ENCODE data around the gene FEN1. TPM values are rescaled to one million over a fixed set of nuclear protein-coding genes. Genes with fewer than 3 reads are reported as not detected.
A peak's percentile ranks its signal among the peaks of the same experiment; 100 is the strongest.

The FEN1 gene
- total RNA-seq, 1 donor from 2014 or later, result 15.2 TPM

DNA sequence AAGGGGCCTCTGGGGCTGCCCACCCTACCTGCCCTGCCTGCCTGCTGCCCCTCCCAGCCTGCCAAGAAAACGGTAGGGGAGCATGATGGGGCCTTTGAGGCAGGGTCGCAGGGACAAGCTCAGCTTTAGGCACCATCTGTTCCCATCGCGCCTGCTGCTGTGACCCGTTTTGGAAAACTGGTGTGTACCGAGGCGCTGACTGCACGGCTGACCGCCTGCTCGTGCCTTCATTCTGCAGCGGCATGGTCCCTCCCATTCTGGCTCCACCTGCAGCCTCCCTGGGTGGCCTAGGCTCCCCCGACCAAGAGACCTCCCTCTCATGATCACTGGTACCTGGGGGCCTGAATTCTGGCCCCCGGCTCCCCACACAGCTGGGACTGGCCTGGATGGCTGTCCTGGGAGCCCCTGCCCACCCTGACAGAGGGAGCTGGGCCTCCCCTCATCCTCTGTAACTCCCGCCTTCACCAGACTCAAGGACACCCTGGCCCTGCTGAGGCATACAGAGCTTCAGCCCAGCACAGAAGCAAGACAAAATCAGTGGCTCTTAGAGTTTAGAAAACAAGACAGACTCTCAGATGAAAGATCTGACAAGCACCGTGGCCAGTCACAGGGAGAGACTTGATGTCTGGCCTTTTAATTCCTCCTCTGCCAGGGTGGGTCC is 46.8 kb upstream of the FEN1 start:
- Mint-ChIP-seq H3K27ac (ENCODE audit: unreplicated experiment) (peak overlapping the region; percentile 60), H3K4me3 (ENCODE audit: unreplicated experiment) (no peak overlapping the region), H3K9me3 (ENCODE audit: unreplicated experiment) (peaks cover 6% of the 10 kb centered on the region), H3K27me3 (ENCODE audit: unreplicated experiment) (peaks cover 5% of the 10 kb centered on the region), H3K4me1 (ENCODE audit: low read depth, unreplicated experiment) (peaks cover 19% of the 10 kb centered on the region), H3K36me3 (ENCODE audit: unreplicated experiment) (no peaks in the 10 kb centered on the region)
- TF ChIP-seq CTCF (IDR thresholded peaks at IDR 0.05; ENCODE audit: partially characterized antibody, unreplicated experiment), result no peak
- no peak for DNase-seq

GRCh38 chr11:61746442-61747191 is 46.1 kb upstream of the FEN1 start:
- peaks cover 6% of the 10 kb centered on the region for H3K9me3 Mint-ChIP-seq (ENCODE audit: unreplicated experiment)
- no peak overlapping the region for H3K4me3 Mint-ChIP-seq (ENCODE audit: unreplicated experiment)
- H3K4me1 Mint-ChIP-seq (ENCODE audit: low read depth, unreplicated experiment), result peaks cover 19% of the 10 kb centered on the region
- no peak overlapping the region for H3K27ac Mint-ChIP-seq (ENCODE audit: unreplicated experiment)
- H3K27me3 Mint-ChIP-seq (ENCODE audit: unreplicated experiment), result peaks cover 5% of the 10 kb centered on the region
- TF ChIP-seq CTCF (IDR thresholded peaks at IDR 0.05; ENCODE audit: partially characterized antibody, unreplicated experiment), result no peak
- no peaks in the 10 kb centered on the region for H3K36me3 Mint-ChIP-seq (ENCODE audit: unreplicated experiment)
- no peak for DNase-seq

- Mint-ChIP-seq H3K9me3 (ENCODE audit: unreplicated experiment) (peaks cover 3% of the 10 kb centered on the region), H3K27me3 (ENCODE audit: unreplicated experiment) (peaks cover 9% of the 10 kb centered on the region), H3K4me1 (ENCODE audit: low read depth, unreplicated experiment) (peaks cover 16% of the 10 kb centered on the region), H3K4me3 (ENCODE audit: unreplicated experiment) (no peak overlapping the region), H3K36me3 (ENCODE audit: unreplicated experiment) (no peaks in the 10 kb centered on the region), H3K27ac (ENCODE audit: unreplicated experiment) (no peak overlapping the region)
- DNase-seq, result peak; percentile 87
- peak; percentile 88 for TF ChIP-seq CTCF (IDR thresholded peaks at IDR 0.05; ENCODE audit: partially characterized antibody, unreplicated experiment)
Measured at GRCh38 chr11:61747192-61747966, 45.3 kb upstream of the FEN1 start.

DNA sequence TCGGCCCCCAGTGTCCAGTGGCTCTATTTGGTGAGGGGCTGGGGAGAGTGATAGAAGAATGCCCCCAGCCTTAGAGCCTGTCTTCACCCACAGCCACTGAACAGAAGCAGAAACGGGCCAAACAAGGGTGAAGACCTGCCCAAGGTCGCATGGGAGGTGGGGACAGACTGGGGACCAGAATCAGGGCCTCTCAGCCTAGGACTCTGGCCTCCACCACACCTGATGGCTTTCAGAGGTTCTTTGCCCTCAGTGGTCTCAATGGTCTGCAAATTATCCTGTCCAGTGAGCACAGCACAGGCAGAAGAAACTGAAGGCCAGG is 44.8 kb upstream of the FEN1 start:
- peak; percentile 23 for TF ChIP-seq CTCF (IDR thresholded peaks at IDR 0.05; ENCODE audit: partially characterized antibody, unreplicated experiment)
- no peak for DNase-seq
- no peak overlapping the region for H3K27ac Mint-ChIP-seq (ENCODE audit: unreplicated experiment)
- no peaks in the 10 kb centered on the region for H3K36me3 Mint-ChIP-seq (ENCODE audit: unreplicated experiment)
- H3K27me3 Mint-ChIP-seq (ENCODE audit: unreplicated experiment), result peaks cover 7% of the 10 kb centered on the region
- peaks cover 3% of the 10 kb centered on the region for H3K9me3 Mint-ChIP-seq (ENCODE audit: unreplicated experiment)
- no peak overlapping the region for H3K4me3 Mint-ChIP-seq (ENCODE audit: unreplicated experiment)
- H3K4me1 Mint-ChIP-seq (ENCODE audit: low read depth, unreplicated experiment), result peaks cover 15% of the 10 kb centered on the region

Measured in glutamatergic neuron (in vitro differentiated cells).